GM19438 (cell line): Measurements from ENCODE around the gene TMEM217.

Source experiments
- ATAC-seq: cut with Tn5 transposase; IDR thresholded peaks from one replicate; pipeline ENCODE4 v1.9.1; 2021; ENCODE audit warnings: low read depth; ENCODE audit not compliant: unreplicated experiment

Gene TMEM217

GRCh38 chr6:37170273-37171200, 87.4 kb downstream of the TMEM217 start:
- ATAC-seq, result peak; percentile 20

DNA sequence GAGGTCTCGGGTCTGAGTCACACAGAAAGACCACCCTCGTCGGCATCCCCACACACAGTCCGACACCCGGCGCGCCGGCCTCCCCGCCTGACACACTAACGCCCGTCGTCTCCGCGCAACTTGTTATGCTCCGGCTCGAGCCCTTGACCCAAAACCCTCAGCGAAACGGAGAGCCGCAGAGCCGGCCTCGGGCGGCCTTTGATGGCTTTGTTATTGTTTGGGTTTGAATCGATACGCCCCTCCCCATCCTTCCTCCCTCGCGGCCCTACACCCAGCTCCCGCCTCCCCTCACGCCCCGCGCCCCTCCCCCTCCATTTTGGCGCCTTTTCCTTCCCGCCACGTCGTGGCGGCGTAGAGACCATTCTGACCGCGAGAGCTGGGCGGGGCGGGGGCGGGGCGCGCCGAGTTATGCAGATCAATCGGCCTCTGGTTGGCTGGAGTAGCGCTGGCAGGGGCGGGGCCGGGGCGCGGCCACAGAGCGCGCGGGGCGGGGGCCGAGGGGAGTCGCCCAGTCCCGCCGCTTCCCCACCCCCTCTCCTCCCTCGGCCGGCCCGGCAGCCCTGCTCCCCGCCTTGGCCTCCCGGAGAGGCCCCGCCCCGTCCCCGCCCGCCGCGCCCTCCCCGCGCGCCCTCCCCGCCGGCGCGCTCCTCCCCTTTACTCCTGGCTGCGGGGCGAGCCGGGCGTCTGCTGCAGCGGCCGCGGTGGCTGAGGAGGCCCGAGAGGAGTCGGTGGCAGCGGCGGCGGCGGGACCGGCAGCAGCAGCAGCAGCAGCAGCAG, 88.3 kb downstream of the TMEM217 start, which contains the start of gene PIM1:
Gene PIM1, plus strand, starts transcription at position 657 of the 777 bp plus-strand sequence. CDS start 424 bp downstream, outside the sequence.
- ATAC-seq, result peak; percentile 56

DNA sequence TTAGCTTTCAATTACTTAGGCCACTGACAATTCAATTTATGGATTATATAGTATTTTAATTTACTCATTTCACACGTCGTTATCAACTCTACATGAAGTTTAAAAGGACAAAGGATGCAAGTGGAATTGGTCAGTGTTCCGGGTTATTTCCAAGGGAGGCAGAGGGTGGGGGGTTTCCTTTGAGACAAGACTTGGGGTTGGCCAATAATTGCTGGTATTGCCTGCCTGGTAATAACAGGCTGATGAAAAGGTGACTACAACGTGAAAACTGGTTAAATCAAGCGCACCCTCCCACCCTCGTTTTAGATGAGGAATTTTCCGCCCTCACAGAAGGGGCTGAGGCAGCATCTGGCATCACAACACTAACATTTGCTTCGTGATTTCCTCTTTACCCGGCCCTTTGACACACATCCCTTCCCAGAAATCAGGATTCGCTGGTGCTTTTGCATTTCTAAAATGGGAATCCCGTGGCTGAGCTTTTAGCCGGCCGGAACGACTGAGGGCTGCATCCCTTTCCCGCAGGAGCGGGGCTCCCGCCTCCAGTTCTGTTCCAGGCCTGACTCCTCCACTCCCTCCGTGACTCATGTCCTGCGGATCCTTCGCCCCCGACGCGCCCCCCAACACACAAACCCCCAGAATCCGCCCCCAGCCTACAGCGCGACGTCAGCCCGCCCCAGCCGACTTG, 89.0 kb downstream of the TMEM217 start:
- ATAC-seq, result no peak

DNA sequence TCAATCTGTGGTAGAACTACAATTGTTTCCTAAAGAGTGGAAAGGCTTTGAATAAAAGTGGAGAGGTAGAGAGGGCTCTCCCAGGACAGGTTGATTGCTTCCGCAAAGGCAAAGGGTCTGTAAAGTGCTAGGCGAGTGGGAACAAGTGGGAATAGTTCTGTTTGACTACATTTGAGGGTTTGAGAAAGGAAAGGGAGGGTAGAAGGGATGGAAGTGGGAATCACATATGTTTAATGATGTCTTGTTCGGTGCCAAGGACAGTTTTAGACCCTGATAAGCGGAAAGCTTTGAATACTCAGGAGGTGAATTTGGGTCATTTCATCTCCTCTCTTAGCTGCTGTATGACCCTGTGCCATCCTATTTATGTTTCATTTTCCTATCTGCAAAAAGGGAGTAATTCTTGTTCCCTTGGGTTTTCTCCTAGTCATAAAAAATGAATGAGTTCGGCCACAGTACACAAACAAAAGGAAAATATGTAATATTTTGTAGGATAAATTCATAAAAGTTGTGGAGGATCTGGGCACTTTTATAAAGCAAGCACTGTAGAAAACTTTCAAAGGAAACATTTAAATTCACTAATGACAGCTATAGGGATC, 89.7 kb downstream of the TMEM217 start:
- no peak for ATAC-seq

DNA sequence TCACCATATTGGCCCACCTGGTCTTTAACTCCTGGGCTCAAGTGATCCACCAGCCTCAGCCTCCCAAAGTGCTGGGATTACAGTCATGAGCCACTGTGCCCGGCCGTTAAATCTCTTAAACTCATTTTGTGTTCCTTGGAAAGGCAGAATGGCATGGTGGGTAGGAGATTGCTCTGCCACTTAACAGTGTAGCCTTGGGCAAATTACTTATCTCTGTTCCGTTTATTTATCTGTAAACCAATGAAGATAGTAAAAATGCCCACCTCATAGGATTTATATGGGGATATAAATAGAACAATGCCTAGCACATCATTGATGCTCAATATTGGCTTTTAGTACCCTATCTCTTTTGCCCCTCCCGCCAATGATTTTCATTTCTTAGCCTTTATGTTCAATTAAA, 95.2 kb downstream of the TMEM217 start:
- no peak for ATAC-seq
